ENCODE data around the gene WDTC1.

WDTC1 gene

GRCh38 chr1:27303509-27303908, 69.1 kb downstream of the WDTC1 start:
- no peak for DNase-seq

DNA sequence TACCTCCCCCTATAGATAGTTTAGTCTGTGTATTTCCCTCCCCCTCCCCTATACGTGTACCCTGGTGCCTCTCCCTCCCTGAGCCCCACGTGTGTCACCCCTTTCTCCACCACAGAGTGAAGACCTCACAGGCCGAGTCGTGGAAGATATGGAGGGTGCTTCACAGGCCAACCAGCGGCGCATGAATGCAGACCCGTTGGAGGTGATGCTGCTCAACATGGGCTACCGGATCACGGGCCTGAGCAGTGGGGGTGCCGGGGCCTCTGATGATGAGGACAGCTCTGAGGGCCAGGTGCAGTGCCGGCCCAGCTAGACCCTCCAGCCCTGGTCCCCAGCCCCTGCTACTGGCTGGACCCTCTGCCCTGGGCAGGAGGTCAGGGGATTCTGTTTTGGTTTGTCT, 71.6 kb downstream of the WDTC1 start:
- DNase-seq = no peak

DNA sequence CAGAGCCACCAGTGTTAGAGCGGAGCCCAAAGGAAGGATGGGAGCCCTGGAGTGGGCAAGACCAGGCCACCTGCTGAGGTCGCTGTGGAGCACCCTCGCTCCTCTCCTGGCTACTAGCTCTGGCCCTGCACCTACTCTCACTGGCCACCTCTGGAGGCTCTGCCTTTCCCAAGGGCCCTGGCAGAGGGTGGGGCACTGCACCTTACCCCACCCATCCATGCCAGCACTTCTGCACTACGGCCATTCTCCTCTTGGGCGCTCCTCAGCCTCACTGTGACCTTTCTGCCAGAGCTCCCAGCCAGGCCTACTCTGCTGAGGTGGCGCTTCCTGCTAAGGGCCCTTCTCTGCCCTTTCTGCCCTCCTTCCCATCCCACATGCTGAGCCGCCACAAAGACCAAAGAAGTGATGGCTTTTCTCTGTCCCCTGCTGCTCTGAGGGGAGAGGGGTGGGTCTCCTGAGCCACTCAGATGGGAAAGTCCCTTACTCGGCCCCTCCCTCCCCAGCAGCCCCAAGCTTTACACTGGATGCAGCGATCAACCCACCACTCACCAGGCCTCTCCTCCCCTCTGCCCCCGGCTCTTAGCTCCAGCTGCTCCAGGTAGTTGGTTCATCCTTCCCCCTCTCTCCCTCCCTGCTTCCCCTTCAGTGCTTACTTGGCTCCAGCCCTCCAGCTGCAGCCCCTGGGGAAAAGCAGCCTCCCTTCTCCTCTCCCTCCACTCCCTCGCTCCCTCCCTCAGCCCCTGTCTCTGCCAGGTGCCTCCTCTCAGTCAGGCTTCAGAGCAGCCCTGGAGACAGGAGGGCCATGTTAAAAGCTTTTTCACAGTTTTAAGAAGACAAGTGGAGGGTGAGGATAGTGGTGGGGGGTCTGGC, 72.7 kb downstream of the WDTC1 start:
- DNase-seq = no peak

- no peak for DNase-seq
Observed at GRCh38 chr1:27307874-27308598, 73.6 kb downstream of the WDTC1 start.

GRCh38 chr1:27314169-27314568, 79.7 kb downstream of the WDTC1 start:
- no peak for DNase-seq

DNA sequence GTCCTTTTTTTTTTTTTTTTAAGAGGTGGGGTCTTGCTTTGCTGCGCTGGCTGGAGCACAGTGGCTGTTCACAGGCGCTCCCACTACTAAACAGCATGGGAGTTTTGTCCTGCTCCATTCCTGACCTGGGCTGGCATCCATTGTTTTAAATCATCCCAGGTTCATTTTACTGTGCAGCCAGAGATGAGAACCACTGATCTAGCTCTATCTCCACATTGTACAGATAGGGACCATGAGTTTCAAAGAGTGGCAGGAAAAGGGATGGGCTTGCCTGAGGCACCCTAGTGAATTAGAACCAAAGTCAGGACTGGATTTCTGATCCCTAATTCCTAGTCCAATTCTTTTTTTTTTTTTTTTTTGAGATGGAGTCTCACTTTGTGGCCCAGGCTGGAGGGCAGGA, 80.3 kb downstream of the WDTC1 start:
- no peak for DNase-seq

GRCh38 chr1:27316860-27317259, 82.4 kb downstream of the WDTC1 start:
- DNase-seq = no peak

DNA sequence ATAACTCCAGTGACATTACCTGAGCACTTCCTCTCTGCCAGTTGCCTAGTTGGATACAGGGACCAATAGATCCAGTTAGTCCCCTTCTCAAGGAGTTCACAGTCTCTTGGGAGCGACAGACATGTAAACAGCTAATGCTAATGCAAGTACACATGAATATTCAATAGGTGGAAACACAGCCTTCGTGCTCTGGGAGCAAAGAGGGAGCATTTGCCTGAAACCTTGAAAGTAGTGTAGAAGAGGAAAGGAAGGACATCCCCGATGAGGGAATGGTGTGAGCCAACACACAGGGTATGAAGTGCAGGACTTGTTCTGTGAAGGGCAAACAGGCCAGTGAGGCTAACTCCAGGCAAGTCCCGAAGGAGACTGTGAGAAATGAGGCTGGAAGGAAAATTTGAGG, 83.7 kb downstream of the WDTC1 start:
- DNase-seq = no peak

- no peak for DNase-seq
Observed at GRCh38 chr1:27318596-27318995, 84.2 kb downstream of the WDTC1 start.

DNA sequence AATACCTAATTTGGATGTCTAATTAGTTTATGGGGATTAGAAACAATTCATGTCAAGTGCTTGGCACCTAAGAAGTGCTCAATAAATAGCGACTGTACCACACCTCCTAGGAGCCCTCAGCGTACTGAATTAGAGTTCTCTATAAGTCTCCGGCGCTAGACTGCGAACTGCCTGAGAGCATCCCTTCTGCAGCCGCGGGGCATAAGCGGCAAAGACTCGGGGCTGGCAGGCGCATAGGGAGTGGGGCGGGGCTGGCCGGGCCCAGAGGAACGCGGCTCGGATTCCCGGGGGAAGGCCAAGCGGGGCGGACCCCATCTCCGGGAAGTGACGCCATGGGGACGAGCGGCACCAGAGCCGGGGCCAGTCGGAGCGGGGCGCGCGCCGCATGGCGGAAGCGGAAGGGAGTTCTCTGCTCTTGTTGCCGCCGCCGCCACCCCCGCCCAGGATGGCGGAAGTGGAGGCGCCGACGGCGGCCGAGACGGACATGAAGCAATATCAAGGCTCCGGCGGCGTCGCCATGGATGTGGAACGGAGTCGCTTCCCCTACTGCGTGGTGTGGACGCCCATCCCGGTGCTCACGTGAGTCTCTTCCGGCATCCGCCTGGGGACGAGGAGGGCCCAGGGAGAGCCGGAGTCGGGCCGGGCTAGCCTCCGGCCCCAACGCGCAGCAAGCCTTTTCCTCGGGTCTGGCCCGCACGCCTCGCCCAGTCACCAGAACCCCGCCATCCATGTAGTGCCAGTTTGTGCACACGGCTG, 87.6 kb downstream of the WDTC1 start, which contains the start of gene TMEM222:
TMEM222 (plus strand) TSS at position 351 of the 756 bp plus-strand sequence; CDS start at position 386, 35 bp downstream.
- DNase-seq = peak; percentile 97

DNA sequence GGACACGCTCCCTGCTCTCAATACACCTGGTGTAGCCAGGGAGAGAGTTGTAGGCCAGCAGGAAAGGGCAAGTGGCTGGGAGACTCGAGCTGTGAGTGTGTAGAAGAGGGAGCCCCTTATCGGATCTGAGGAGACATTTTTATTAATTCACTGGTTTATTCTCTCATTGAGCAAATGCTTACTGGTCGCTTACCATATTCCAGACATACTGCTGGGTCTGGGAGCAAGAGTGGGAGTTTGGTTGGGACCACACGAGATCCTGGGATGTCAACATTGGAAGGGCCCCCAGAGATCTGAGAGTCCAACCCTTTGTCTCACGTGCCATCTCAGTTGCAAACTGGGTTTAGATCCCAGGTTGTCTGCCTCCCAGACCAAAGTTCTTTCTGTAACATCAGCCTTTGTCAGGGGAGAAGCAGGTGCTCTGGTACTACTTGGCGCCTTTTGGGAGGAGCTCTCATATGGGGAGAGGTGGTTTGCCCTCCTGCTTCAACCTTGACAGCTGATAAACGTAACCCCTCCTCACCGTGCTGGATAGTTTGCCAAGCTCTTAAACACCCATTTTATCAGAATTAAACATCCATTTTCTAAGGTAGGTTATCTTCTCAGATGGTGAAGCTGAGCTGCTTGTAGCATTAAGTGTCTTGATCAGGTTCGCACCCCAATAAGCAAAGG, 88.3 kb downstream of the WDTC1 start:
- no peak for DNase-seq

DNA sequence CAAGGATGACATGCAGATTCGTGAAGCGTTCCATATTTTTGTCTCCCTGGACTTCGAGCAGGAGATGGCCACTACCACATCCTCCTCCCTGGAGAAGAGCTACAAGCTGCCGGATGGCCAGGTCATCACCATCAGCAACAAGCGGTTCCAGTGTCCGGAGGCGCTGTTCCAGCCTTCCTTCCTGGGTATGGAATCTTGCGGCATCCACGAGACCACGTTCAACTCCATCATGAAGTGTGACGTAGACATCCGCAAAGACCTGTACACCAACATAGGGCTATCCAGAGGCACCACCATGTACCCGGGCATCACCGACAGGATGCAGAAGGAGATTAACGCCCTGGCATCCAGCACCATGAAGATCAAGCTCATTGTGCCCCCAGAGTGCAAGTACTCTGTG, 90.9 kb downstream of the WDTC1 start:
- DNase-seq = no peak

GRCh38 chr1:27327964-27328363, 93.5 kb downstream of the WDTC1 start:
- DNase-seq = no peak

- DNase-seq = no peak
Observed at GRCh38 chr1:27330786-27331185, 96.4 kb downstream of the WDTC1 start.

- no peak for DNase-seq
Observed at GRCh38 chr1:27331426-27331825, 97.0 kb downstream of the WDTC1 start.

- no peak for DNase-seq
Observed at GRCh38 chr1:27331922-27332321, 97.5 kb downstream of the WDTC1 start.

DNA sequence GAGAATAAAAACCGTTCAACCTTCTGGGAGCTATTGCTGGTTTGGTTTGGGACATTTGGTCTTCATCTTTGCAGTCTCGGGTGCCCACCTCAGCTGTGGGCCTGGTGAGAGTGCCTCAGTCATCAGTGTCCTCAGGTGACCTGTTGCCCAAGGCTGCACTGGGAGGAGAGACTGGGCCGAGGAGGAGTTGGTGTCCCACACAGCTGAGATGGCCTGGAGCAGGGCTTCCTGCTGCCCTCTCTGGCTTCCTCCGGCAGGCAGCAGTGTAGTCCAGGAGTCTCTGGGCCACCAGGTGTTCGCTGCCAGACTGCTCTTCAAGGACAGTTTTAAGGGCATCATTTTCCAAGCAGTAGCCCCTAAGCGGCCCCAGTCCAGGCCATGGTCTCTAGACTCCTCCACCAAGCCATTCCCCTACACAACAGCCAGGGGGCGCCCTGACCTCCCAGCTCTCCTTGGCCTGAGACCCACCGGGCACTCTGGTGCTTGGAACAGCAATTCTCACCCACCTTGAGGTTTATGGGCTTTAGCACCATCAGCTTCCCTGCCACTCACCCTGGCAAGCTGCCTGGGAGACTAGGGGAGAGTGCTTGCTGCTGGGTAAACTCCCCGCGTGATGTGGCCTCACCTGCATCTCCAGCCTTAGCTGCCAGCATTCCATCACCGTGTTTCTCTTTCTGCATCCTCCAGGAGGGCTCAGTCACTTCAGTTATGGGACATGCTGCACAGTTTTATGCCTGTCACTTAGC, 98.3 kb downstream of the WDTC1 start:
- peak; percentile 63 for DNase-seq

DNA sequence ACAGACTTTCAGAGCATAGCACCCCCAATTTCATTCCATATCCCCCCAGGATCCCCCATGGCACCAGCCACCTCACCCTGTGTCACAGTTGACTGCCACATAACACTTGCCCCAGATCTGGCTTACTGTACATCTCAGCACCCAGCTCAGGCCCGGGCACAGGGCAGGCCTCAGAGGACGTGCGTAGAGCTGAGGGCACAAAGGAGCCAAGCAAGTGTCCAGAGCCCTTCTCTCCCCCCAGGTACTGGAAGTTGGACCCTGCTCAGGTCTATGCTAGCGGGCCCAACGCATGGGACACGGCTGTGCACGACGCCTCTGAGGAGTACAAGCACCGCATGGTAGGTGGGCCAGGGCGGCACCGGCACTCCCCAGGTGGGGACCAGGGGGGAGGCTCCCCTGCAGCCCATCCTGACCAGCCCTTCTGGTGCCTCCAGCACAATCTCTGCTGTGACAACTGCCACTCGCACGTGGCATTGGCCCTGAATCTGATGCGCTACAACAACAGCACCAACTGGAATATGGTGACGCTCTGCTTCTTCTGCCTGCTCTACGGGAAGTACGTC, 99.4 kb downstream of the WDTC1 start:
- DNase-seq = no peak

- no peak for DNase-seq
Observed at GRCh38 chr1:27335506-27336422, 101.3 kb downstream of the WDTC1 start.

DNA sequence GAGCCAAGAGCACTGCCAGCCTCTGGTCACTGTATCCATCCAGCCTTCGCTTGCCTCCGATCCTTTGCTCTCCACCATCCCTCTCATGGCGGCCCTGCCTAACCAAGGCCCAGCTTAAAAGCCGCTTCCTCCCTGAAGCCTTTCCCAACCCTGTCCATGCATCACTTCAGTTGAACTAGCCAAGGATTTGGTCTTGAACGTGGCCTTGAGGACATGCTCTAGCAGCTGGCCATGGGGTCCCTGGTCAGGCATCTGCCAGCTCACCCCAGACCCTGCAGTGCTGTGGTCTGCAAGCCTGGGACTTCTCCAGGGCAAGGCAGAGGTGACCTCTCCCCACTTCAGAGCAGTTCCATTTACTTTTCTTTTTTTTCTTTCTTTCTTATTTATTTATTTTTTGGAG, 102.3 kb downstream of the WDTC1 start:
- no peak for DNase-seq

DNA sequence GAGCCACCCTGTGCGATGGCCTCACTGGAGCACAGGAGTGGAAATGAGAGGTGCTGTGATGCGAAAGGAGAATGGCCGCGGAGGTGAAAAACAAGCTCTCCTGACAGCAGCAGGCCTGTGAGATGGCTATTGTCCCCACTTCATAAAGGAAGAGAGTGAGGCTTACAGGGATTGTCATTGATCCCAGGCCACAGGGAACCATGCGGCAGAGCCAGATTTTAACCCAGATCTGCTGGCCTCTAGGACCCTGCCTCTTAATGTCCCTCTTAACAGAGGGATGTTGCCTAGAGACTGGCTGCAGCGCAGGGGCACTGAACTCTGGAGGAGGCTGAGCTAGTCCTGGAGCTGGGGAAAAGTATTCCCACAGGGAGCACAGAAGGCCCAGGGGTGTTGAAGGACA, 104.3 kb downstream of the WDTC1 start:
- no peak for DNase-seq
